Measurements from ENCODE around the gene FCHSD2. TPM values are rescaled to one million over a fixed set of nuclear protein-coding genes. Genes with fewer than 3 reads are reported as not detected.

The FCHSD2 gene
- total and polyA plus RNA-seq, 2 of the 13 experiments (the other 11 are each of a cell fraction or from before 2014, with no cell fraction given) = 20.5 to 24.8 TPM

GRCh38 chr11:73177778-73178539, 35.8 kb upstream of the FCHSD2 start (continued):
- TF ChIP-seq NFAT5 (CRISPR knock-in tag; IDR thresholded peaks at IDR 0.05) (no peak), TP53 (CRISPR knock-in tag; conservative IDR thresholded peaks at IDR 0.05) (no peak), ZNF546 (CRISPR knock-in tag; conservative IDR thresholded peaks at IDR 0.05) (no peak), ZNF256 (CRISPR knock-in tag; conservative IDR thresholded peaks at IDR 0.05) (no peak), NONO (IDR thresholded peaks at IDR 0.05) (no peak), NONO (CRISPR knock-in tag; conservative IDR thresholded peaks at IDR 0.05) (0 out of 2 replicates have a peak, but pooled peaks have one; percentile 33), ZBTB7A (CRISPR knock-in tag; IDR thresholded peaks at IDR 0.05) (0 out of 2 replicates have a peak, but pooled peaks have one; percentile 13), GABPA (IDR thresholded peaks at IDR 0.05; ENCODE audit: low read depth, low read length) (no peak), GABPA (CRISPR knock-in tag; IDR thresholded peaks at IDR 0.05; ENCODE audit: low read depth) (no peak), ZNF558 (CRISPR knock-in tag; IDR thresholded peaks at IDR 0.05; ENCODE audit: borderline replicate concordance) (no peak), RFX3 (CRISPR knock-in tag; IDR thresholded peaks at IDR 0.05) (no peak), ZNF430 (CRISPR knock-in tag; IDR thresholded peaks at IDR 0.05) (no peak), ZFP62 (CRISPR knock-in tag; IDR thresholded peaks at IDR 0.05) (no peak), ZNF7 (CRISPR knock-in tag; IDR thresholded peaks at IDR 0.05) (no peak), CHD2 (IDR thresholded peaks at IDR 0.05; ENCODE audit: low read depth, low read length) (no peak), HDAC1 (CRISPR knock-in tag; IDR thresholded peaks at IDR 0.05) (no peak), KDM1A (CRISPR knock-in tag; IDR thresholded peaks at IDR 0.05) (no peak), DNMT3B (CRISPR knock-in tag; conservative IDR thresholded peaks at IDR 0.05) (no peak), AGO1 (IDR thresholded peaks at IDR 0.05; ENCODE audit: low read depth, low read length, poor library complexity, severe bottlenecking) (no peak), ZNF850 (CRISPR knock-in tag; conservative IDR thresholded peaks at IDR 0.05) (no peak), SP2 (CRISPR knock-in tag; IDR thresholded peaks at IDR 0.05) (no peak)
- TF ChIP-seq, protein P1, sequence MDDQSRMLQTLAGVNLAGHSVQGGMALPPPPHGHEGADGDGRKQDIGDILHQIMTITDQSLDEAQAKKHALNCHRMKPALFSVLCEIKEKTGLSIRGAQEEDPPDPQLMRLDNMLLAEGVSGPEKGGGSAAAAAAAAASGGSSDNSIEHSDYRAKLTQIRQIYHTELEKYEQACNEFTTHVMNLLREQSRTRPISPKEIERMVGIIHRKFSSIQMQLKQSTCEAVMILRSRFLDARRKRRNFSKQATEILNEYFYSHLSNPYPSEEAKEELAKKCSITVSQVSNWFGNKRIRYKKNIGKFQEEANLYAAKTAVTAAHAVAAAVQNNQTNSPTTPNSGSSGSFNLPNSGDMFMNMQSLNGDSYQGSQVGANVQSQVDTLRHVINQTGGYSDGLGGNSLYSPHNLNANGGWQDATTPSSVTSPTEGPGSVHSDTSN (CRISPR knock-in tag; IDR thresholded peaks at IDR 0.05; ENCODE audit: borderline replicate concordance) = no peak
- TF ChIP-seq, protein P2, sequence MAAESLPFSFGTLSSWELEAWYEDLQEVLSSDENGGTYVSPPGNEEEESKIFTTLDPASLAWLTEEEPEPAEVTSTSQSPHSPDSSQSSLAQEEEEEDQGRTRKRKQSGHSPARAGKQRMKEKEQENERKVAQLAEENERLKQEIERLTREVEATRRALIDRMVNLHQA (CRISPR knock-in tag; IDR thresholded peaks at IDR 0.05) = no peak
